GM10248 (cell line): ENCODE results near the gene SETD1B.
A peak's percentile ranks its signal among the peaks of the same experiment; 100 is the strongest.

Experiments used
- CTCF ChIA-PET: fragments of 300-600 bp; sonication (Branson Sonifier 250); formaldehyde crosslinking; extraction: SDS; loops from one replicate; lab custom pipeline; 2021; ENCODE audit warnings: antibody characterized with exemption; lab: Yijun Ruan, JAX
- POLR2A ChIA-PET: fragments of 350-650 bp; sonication (Branson Sonifier 250); formaldehyde crosslinking; extraction: SDS; loops from one replicate; lab custom pipeline; 2020; ENCODE audit warnings: antibody characterized with exemption; lab: Yijun Ruan, JAX
- DNase-seq: peaks from one replicate; pipeline ENCODE4 v3.0.0; 2012; ENCODE audit errors: extremely low spot score
- TF ChIP-seq, protein P1 (sequence below): IDR thresholded peaks from 2 replicates; pipeline ENCODE4 v1.5.1; 2012; ENCODE audit warnings: mild to moderate bottlenecking, low read depth; ENCODE audit errors: extremely low read depth, missing control alignments, control extremely low read depth

The SETD1B gene

DNA sequence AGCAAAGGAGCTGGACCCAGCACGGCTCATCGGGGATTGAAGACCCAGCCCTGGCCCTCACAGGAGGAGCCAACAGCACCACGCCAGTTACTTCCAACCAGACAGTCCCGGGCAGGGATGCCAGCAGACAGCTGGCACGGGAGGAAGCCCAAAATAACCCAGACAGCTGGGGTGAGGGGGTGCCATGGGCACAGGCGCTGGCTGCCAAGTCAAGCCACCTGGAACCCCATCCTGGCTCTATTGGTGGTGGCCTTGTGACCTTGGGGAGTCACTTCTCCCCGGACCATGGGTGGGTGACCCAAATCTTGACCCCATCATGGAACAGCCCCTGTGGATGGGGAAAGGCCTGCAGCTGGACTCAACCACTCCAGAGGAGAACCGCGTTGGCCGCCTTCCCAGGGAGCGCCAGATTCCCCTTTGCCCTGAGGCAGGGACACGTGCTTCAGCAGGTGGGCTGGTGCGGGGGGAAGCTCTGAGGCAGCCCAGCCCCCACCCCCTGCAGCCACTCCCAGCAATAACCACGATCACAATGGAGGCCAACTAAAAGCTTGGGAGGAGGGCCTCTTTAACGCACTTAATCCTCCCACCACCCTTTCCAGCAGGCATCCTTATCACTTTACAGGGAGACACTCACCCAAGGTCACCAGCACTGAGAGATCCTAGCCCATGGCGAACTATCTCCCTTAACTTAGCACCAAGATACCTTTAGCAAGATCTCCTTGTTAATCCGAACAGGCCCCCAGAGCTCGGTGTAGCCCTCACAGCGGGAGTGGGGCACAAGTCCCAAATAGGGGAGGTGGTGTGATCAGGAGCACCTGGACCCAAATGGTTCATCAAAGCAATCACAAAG is 5.6 kb upstream of the SETD1B start:
- CTCF ChIA-PET: interaction anchor here (1.0 to 14.7 kb wide), 4 partner anchors 10 to 92 kb away, joined by 3 to 565 read pairs (median 318); partner anchors contain the start of genes PSMD9 and SETD1B
- POLR2A ChIA-PET: interaction anchor here (0.6 to 2.5 kb wide), 5 partner anchors 10 to 27 kb away, joined by 3 to 13 read pairs (median 4); no protein-coding TSS in a partner anchor
- TF ChIP-seq, protein P1, sequence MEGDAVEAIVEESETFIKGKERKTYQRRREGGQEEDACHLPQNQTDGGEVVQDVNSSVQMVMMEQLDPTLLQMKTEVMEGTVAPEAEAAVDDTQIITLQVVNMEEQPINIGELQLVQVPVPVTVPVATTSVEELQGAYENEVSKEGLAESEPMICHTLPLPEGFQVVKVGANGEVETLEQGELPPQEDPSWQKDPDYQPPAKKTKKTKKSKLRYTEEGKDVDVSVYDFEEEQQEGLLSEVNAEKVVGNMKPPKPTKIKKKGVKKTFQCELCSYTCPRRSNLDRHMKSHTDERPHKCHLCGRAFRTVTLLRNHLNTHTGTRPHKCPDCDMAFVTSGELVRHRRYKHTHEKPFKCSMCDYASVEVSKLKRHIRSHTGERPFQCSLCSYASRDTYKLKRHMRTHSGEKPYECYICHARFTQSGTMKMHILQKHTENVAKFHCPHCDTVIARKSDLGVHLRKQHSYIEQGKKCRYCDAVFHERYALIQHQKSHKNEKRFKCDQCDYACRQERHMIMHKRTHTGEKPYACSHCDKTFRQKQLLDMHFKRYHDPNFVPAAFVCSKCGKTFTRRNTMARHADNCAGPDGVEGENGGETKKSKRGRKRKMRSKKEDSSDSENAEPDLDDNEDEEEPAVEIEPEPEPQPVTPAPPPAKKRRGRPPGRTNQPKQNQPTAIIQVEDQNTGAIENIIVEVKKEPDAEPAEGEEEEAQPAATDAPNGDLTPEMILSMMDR: no peak
- DNase-seq: no peak

DNA sequence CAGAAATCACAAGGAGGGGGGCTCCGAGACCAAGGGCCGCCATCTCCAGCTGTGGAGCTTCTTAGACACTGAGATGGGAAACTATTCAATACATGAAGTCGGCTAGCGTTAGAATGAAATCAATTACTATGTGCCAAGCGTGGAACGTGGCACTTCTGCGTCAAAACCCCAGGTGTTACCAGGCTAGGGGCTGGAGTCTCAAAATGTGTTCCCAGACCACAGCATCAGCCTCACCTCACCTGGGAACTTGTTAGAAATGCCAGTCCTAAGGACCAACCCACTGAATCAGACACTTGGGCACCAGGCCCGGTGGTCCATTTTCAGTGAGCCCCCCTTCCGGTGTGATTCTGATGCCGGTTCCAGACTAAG is 5.0 kb upstream of the SETD1B start:
- CTCF ChIA-PET: interaction anchor here (1.0 to 14.7 kb wide), 4 partner anchors 9 to 92 kb away, joined by 3 to 565 read pairs (median 318); partner anchors contain the start of genes PSMD9 and SETD1B
- TF ChIP-seq, protein P1: no peak
- DNase-seq: no peak
- POLR2A ChIA-PET: interaction anchor here (0.6 to 2.5 kb wide), 5 partner anchors 11 to 26 kb away, joined by 3 to 13 read pairs (median 4); no protein-coding TSS in a partner anchor

DNA sequence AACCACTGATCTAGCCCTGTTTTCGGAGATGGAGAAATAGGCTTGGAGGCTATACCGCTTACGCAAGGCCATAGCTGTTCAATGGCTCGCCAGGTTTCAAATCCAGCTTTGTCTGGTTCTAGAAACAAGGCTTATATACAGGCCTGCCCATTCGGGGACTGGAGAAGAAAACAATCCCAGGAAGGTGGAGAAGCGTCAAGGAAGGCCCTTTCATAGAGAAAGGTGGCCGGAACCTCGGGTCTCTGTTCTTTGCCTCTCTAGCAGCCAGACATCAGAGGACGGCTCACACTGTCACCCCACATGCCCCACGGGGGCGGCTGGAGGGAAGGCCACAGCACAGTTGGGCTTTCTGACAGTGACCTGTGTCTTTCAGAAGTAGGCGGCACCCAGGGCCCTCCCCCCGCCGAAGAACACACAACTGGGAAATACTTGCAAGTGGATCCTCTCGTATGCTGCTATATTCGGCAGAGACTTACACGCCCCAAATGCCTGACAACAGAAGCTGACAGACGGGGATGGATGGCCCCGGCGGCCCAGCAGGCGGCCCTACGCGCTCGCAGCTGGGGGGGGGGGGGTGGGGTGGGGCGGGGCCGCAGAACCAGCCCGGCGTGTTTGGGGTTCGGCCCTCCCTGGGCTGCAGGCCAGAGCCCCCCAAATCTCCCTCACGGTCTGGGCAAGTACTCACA is 4.5 kb upstream of the SETD1B start:
- DNase-seq: peak; percentile 57
- TF ChIP-seq, protein P1: no peak
- CTCF ChIA-PET: interaction anchor here (1.0 to 14.7 kb wide), 4 partner anchors 9 to 91 kb away, joined by 3 to 565 read pairs (median 318); partner anchors contain the start of genes PSMD9 and SETD1B
- POLR2A ChIA-PET: interaction anchor here (0.6 to 2.3 kb wide), 4 partner anchors 10 to 219 kb away, joined by 3 to 10 read pairs (median 5); no protein-coding TSS in a partner anchor

DNA sequence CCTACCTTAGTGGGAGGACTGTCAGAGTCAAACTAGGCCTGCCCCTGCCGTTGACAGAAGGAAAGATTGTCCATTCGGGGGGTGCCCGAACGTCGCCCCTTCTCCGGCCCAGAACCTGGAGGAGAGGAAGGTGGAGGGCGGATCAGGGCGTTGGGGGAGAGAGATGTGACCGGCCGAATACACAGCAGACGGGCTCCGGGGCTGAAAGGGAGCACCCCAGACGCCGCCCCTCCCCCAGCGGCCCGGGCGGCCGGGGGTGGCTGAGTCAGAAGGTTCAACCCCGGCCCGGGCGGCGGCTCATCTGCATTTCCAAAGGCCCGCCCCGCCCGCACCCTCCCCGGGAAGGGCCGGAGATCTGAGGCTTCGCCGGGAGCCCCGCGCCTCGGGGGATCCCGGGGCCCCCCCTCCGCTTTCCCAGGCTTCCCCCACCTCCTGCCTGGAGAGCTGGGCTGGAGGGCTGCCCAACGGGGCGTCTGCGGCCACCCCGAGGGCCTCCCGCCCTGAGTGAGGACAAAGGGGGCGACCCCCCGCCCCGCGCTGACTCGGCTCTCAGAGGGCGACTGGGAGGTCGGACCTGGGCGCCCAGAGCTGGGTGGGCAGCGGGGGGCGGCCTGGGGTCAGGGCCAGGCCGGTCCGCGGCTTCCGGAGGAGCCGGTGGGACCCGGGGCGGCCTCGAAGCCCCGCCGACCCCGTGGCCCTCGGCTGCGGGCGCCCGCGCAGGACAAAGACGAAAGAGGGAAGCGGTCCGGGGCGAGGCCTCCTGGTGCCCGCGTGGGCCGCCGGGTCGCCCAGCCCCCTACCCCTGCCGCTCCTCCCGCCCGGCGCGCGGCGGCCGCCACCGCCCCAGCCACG is 3.7 kb upstream of the SETD1B start:
- ChIA-PET CTCF (interaction anchor here (1.6 to 14.7 kb wide), 4 partner anchors 8 to 37 kb away, joined by 3 to 565 read pairs (median 294); partner anchors contain the start of gene SETD1B), POLR2A (interaction anchor here (0.5 to 2.3 kb wide), 6 partner anchors 11 to 1602 kb away, joined by 3 to 10 read pairs (median 4); no protein-coding TSS in a partner anchor)
- DNase-seq: peak; percentile 79
- TF ChIP-seq, protein P1: no peak

DNA sequence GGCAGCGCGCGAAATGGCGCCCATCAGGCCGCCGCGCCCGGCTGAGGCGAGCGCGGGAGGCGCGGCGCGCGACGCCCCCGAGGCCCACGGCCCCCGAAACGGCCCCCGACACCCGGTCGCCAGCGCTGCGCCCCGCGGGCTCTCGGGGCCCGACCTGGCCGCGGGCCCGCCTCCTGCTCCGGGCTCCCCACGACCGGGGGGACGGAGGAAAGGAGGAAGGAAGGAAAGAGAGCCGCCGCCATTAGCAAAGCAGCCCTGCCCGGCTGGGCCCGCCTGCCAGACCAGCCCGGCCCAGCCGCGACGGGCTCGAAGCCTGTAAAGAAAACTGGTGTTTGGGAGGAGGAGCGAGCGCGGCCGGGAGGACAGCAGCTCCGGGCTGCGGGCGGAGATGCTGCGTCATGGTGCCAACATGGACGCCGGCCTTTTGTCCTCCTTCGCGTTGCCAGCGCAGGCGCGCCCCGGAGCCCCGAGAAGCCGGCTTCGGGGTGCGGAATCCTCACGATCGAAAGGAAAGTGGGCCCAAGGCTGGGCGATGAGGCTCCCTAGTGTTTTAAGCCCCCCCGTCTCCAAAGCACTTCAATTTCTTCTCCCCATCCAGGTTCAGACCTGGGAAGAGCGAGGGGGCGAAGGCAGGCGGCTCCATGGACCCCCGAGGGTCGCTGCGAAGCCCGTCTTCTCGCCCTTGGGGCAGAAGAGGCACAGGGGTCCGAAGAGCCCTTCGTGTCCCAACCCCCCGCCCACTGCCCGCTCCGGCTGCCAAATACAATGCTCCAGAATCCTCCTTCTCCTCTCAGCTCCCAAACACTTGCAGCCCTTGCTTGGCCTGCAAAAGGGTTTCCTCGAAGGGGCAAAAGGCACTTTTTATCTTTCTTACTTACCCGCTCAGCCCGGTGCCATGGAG is 2.9 kb upstream of the SETD1B start:
- TF ChIP-seq, protein P1: no peak
- CTCF ChIA-PET: interaction anchor here (1.1 to 14.7 kb wide), 4 partner anchors 11 to 86 kb away, joined by 3 to 533 read pairs (median 29); no protein-coding TSS in a partner anchor
- DNase-seq: peak; percentile 47
- POLR2A ChIA-PET: interaction anchor here (0.5 to 2.5 kb wide), 5 partner anchors 10 to 1603 kb away, joined by 3 to 14 read pairs (median 4); no protein-coding TSS in a partner anchor
